NCI-H2171 treated with DMSO at 0.1 percent for 48 hours (cell line): ENCODE data around the gene RNF25.

Experiments used
- DNase-seq: peaks from one replicate; lab custom pipeline; 2025; lab: John Stamatoyannopoulos, UW

Gene RNF25

DNA sequence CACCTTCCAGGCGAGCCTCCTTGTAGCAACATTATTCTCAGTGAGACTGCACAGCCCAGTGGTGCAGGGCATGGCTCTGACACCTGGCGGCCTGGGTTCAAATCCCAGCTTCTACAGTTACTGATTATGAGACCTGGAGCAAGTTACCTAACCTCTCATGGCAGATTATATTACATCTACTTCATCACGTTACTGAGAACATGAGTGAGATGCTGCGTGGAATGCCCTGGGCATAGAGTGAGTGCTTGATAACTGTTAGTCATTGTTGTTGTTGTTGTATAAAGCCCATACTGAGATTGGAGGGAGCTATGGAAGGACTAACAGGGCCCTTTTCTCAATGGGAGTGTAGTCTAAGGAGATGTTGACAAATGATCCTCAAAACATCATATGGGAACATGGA lies 45.4 kb downstream of the RNF25 start:
- no peak for DNase-seq

DNA sequence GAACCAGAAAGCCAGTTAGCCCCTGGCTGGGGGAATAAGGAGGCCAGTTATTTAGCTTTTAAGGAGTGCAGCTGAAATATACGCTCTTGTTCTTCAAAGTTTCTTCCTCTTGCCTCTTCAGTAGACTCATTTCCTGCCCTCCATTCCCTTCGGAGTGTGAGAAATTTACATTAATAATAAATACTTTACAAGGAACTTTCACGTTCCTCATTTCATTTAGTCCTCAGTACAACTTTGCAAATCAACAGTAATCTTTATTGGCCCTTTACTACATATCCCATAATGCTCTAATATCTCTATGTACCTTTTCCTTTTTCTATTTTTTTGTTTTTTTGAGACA lies 48.5 kb downstream of the RNF25 start:
- no peak for DNase-seq

DNA sequence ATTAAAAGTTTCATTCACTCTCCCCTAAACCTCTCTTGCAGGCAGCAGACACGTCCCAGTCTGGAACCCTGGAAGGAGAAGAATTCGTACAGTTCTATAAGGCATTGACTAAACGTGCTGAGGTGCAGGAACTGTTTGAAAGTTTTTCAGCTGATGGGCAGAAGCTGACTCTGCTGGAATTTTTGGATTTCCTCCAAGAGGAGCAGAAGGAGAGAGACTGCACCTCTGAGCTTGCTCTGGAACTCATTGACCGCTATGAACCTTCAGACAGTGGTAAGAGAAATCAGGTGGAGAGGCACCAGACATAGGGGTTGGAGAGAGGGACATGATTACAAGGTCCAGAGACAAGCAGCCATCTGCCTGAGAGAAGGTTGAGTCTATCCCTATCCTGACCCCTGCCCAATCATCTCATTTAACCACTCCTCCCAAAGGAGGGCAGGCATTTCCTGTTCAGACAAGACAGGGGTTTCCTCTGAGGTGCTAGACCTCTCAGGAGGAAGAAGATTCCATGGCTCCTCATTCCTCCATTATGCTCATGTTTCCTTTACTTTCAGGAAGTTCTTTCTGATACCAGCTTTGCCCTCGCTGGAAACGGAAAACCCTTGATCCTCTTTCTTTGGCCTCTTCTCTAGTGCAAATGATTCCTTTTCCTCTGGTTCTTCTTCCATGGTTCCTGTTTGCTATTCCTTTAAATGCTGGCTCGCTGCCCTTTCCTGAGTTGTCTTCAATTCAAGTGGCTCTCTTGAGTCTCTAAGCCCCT lies 49.0 kb downstream of the RNF25 start:
- no peak for DNase-seq

DNA sequence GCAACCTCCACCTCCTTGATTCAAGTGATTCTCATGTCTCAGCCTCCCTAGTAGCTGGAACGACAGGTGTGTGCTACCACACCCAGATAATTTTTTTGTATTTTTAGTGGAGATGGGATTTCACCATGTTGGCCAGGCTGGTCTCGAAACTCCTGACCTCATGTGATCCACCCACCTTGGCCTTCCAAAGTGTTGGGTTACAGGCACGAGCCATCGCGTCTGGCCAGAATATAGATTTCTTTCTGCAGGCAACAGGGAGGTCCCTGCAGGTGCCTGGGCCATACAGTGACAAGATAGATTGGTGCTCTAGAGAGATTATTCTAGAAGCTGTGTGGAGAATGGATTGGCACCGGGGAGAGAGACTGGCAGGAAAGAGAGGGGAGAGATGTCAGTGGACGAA lies 50.8 kb downstream of the RNF25 start:
- DNase-seq, result no peak

DNA sequence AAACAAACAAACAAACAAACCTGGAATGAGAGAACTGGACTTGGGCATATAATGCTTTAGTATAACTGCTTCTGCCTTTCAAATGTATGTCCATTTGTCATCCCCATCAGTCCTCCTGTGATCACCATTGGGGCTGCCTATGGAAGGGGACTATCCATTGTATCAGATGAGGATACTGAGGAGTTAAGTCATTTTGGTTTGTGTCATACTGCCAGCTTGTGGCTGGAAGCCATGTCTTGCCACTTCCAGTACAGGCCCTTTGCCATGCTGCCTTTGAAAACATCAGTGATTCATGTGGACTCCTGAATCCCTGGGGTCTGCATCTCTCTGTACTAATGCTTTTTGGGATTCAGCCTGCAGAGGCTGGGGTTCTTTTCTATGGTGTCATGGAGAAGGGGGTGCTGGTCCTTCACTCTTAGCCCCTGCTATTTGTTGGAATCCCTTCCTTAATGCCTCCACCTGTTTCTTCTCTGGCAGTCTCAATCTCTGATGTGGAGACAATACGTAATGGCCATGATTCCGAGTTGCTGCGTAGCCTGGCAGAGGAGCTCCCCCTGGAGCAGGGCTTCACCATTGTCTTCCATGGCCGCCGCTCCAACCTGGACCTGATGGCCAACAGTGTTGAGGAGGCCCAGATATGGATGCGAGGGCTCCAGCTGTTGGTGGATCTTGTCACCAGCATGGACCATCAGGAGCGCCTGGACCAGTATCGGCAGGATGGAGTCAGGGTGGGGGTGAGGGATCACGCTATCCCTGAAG lies 53.5 kb downstream of the RNF25 start:
- DNase-seq, result peak; percentile 31

DNA sequence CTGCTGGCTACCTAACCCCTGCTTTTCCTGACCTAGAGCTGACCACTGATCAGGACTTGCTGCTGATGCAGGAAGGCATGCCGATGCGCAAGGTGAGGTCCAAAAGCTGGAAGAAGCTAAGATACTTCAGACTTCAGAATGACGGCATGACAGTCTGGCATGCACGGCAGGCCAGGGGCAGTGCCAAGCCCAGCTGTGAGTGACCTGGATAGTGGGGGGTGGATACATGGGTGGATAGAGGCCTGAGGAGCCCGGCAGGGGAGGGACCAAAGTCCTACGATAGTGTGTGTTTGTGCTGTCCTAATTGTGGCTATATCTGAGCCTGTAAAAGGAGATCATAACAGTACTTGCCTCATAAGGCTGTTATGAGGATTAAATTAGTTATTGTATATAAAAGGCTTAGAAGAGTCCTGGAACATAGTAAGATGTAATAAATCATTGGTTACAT lies 55.9 kb downstream of the RNF25 start:
- no peak for DNase-seq
